SK-N-SH (cell line): Measurements from ENCODE around the gene CNTN4. TPM values are rescaled to one million over a fixed set of nuclear protein-coding genes. Genes with fewer than 3 reads are reported as not detected.

Experiments used
- CTCF ChIA-PET: fragments of 300-600, 350-600 bp; formaldehyde crosslinking; extraction: SDS; loops from one replicate; lab custom pipeline; 2021; lab: Yijun Ruan, JAX
- POLR2A ChIA-PET: fragments of 350-600 bp; sonication (Branson Sonifier 250); formaldehyde crosslinking; extraction: SDS; loops from one replicate; lab custom pipeline; 2020; ENCODE audit warnings: antibody characterized with exemption, inconsistent platforms; lab: Yijun Ruan, JAX
- DNase-seq: peaks from one replicate; pipeline ENCODE4 v3.0.0; 2012
- H2AFZ ChIP-seq: fragments of 200-600 bp; sonication (generic); 2 replicates; pipeline ENCODE4 v1.8.1; 2016; ENCODE audit warnings: antibody characterized with exemption, mild to moderate bottlenecking, low read depth
- H3F3A ChIP-seq: fragments of 200-600 bp; sonication (generic); replicated peaks from 2 replicates; pipeline ENCODE3; 2016; ENCODE audit warnings: antibody characterized with exemption, mild to moderate bottlenecking; ENCODE audit not compliant: insufficient read depth
- H3K27ac ChIP-seq, 2 experiments: fragments of 200-500 bp in 1 of 2; fragments of 200-600 bp in 1 of 2; sonication (Bioruptor generic) in 1 of 2; sonication (generic), shearing (Covaris generic) in 1 of 2; 2 replicates each; pipeline versions ENCODE4 v1.5.1 to v1.6.1; 2014 to 2016; ENCODE audit warnings: low read depth in 2 of 2, inconsistent platforms in 1 of 2, low read length in 1 of 2, mild to moderate bottlenecking in 1 of 2, mixed read lengths in 1 of 2
- H3K27me3 ChIP-seq: fragments of 200-600 bp; sonication (generic), shearing (Covaris generic); 2 replicates; pipeline ENCODE4 v1.6.1; 2016; ENCODE audit warnings: mixed run types; ENCODE audit not compliant: insufficient read depth
- H3K36me3 ChIP-seq, 2 experiments: fragments of 200-500 bp in 1 of 2; fragments of 200-600 bp in 1 of 2; sonication (Bioruptor generic) in 1 of 2; sonication (generic) in 1 of 2; replicated peaks in 1 of 2; 2 replicates each; pipeline versions ENCODE3 to v1.5.1; 2014 to 2016; ENCODE audit warnings: low read length in 1 of 2, mild to moderate bottlenecking in 1 of 2; ENCODE audit not compliant: insufficient read depth in 2 of 2, control insufficient read depth in 1 of 2
- H3K4me1 ChIP-seq, 2 experiments: fragments of 200-500 bp in 1 of 2; fragments of 200-600 bp in 1 of 2; sonication (Bioruptor generic) in 1 of 2; sonication (generic), shearing (Covaris generic) in 1 of 2; 2 replicates each; pipeline versions ENCODE4 v1.5.1 to v1.6.1; 2014 to 2016; ENCODE audit warnings: low read depth in 1 of 2, low read length in 1 of 2, mixed run types in 1 of 2; ENCODE audit not compliant: insufficient read depth in 2 of 2, control insufficient read depth in 1 of 2
- H3K4me2 ChIP-seq: fragments of 200-600 bp; sonication (generic), shearing (Covaris generic); 2 replicates; pipeline ENCODE4 v1.6.1; 2017; ENCODE audit warnings: mixed run types
- H3K4me3 ChIP-seq, 2 experiments: fragments of 200-500 bp in 1 of 2; fragments of 200-600 bp in 1 of 2; sonication (Bioruptor generic) in 1 of 2; sonication (generic), shearing (Covaris generic) in 1 of 2; 2 replicates each; pipeline versions ENCODE4 v1.5.1 to v1.8.1; 2014 to 2016; ENCODE audit warnings: low read depth in 2 of 2, inconsistent platforms in 1 of 2, low read length in 1 of 2, mild to moderate bottlenecking in 1 of 2, mixed read lengths in 1 of 2, moderate library complexity in 1 of 2
- H3K79me2 ChIP-seq: fragments of 200-600 bp; sonication (generic); 2 replicates; pipeline ENCODE4 v1.8.1; 2017; ENCODE audit warnings: mild to moderate bottlenecking; ENCODE audit not compliant: insufficient read depth
- H3K9ac ChIP-seq: fragments of 200-600 bp; sonication (generic); 2 replicates; pipeline ENCODE4 v1.6.1; 2017; ENCODE audit warnings: mixed run types
- H3K9me2 ChIP-seq: fragments of 200-600 bp; sonication (generic); 2 replicates; pipeline ENCODE4 v1.6.1; 2017; ENCODE audit warnings: mixed run types
- H3K9me3 ChIP-seq: fragments of 200-600 bp; sonication (generic); 2 replicates; pipeline ENCODE4 v1.6.1; 2017; ENCODE audit warnings: mixed run types, mild to moderate bottlenecking, moderate library complexity
- H4K20me1 ChIP-seq: fragments of 200-600 bp; sonication (generic); 2 replicates; pipeline ENCODE4 v1.6.1; 2017; ENCODE audit warnings: mild to moderate bottlenecking, mixed run types; ENCODE audit not compliant: insufficient read depth
- ELF1 ChIP-seq: IDR thresholded peaks from 2 replicates; pipeline ENCODE4 v1.4.0; 2012
- EP300 ChIP-seq, 2 experiments: IDR thresholded peaks; 2 replicates each; pipeline versions ENCODE4 v1.4.0 to v1.6.1; 2012; ENCODE audit warnings: borderline replicate concordance in 1 of 2, low read depth in 1 of 2, low read length in 1 of 2
- EZH2phosphoT487 ChIP-seq: fragments of 200-600 bp; sonication (generic); IDR thresholded peaks from 2 replicates; pipeline ENCODE4 v1.6.1; 2017; ENCODE audit warnings: low read depth, mixed run types, mild to moderate bottlenecking, antibody characterized with exemption, moderate library complexity, borderline replicate concordance
- FOXJ3 ChIP-seq: sonication (generic); formaldehyde crosslinking; IDR thresholded peaks from 2 replicates; pipeline ENCODE4 v1.5.1; 2020; ENCODE audit warnings: mild to moderate bottlenecking, missing genetic modification reagents
- GABPA ChIP-seq: IDR thresholded peaks from 2 replicates; pipeline ENCODE4 v1.4.0; 2012; ENCODE audit warnings: low read depth, mild to moderate bottlenecking
- GATA2 ChIP-seq: sonication (generic); formaldehyde crosslinking; IDR thresholded peaks from 2 replicates; pipeline ENCODE4 v1.5.0; 2020; ENCODE audit warnings: mild to moderate bottlenecking, missing genetic modification reagents
- NFIC ChIP-seq: IDR thresholded peaks from 2 replicates; pipeline ENCODE4 v1.4.0; 2012; ENCODE audit warnings: borderline replicate concordance
- RAD21 ChIP-seq: IDR thresholded peaks from 2 replicates; pipeline ENCODE4 v1.6.1; 2012; ENCODE audit warnings: mild to moderate bottlenecking, low read length
- RXRA ChIP-seq: IDR thresholded peaks from 2 replicates; pipeline ENCODE4 v1.4.0; 2012; ENCODE audit warnings: low read depth, mild to moderate bottlenecking, borderline replicate concordance
- SMC3 ChIP-seq: IDR thresholded peaks from 2 replicates; pipeline ENCODE4 v1.6.1; 2012; ENCODE audit warnings: low read depth, low read length, improper control_type of control experiment
- TCF12 ChIP-seq: IDR thresholded peaks from 2 replicates; pipeline ENCODE4 v1.4.0; 2012
- TEAD4 ChIP-seq: IDR thresholded peaks from 2 replicates; pipeline ENCODE4 v1.4.0; 2012; ENCODE audit warnings: mild to moderate bottlenecking, borderline replicate concordance; ENCODE audit not compliant: insufficient read depth
- WGBS: methylation state at CpG from one replicate; pipeline ENCODE4 v1.1.6; 2017; ENCODE audit warnings: low lambda C conversion rate; 5-methylcytosine and 5-hydroxymethylcytosine counted together
- polyA plus RNA-seq, 3 experiments: library from polyadenylated mRNA; depleted of rRNA; stranded (reverse); fragments of >200 nt; gene quantifications; 2 replicates each; pipeline ENCODE4 v1.2.3, GENCODE V29; 2012
- TF ChIP-seq, protein P1 (sequence below): IDR thresholded peaks from 2 replicates; pipeline ENCODE4 v1.6.1; 2012; ENCODE audit warnings: mild to moderate bottlenecking, low read depth, low read length, moderate library complexity
- TF ChIP-seq, protein P2 (sequence below): IDR thresholded peaks from 2 replicates; pipeline ENCODE4 v1.4.0; 2012; ENCODE audit warnings: low read depth
- TF ChIP-seq, protein P3 (sequence below): fragments of 150-350 bp; IDR thresholded peaks from 2 replicates; pipeline ENCODE4 v1.6.1; 2017; ENCODE audit warnings: antibody characterized with exemption, low read length, low read depth, borderline replicate concordance
- TF ChIP-seq, protein P4 (sequence below): IDR thresholded peaks from 2 replicates; pipeline ENCODE4 v1.4.0; 2012; ENCODE audit warnings: low read depth, borderline replicate concordance

The CNTN4 gene
- polyA plus RNA-seq, 1 of the 3 experiments (the other 2 are of a cell fraction): 0.12 TPM

DNA sequence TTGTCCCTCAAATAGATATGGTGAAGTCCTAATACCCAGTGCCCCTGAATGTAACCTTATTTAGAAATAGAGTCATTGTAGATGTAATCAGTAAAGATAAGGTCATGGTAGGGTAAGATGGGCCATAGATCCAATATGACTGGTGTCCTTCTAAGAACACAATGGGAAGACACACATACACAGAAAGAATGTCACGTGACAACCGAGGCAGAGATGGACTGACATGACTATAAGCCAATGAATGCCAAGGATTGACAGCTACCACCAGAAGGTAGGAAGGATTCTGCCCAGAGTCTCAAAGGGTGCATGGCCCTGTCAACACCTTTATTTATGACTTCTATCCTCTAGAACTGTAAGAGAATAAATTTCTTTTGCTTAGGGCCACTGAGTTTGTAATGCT, 780.4 kb downstream of the CNTN4 start:
- Histone ChIP-seq H2AFZ (no peak overlapping the region), H3F3A (no peaks in the 10 kb centered on the region), H3K27ac (no peak overlapping the region), H3K36me3 (no peaks in the 10 kb centered on the region), H3K9me2 (no peaks in the 10 kb centered on the region), H3K4me3 (no peak overlapping the region), H3K9me3 (no peaks in the 10 kb centered on the region), H3K27me3 (no peaks in the 10 kb centered on the region), H3K4me1 (no peaks in the 10 kb centered on the region), H3K4me2 (no peak overlapping the region), H4K20me1 (no peaks in the 10 kb centered on the region), H3K79me2 (no peaks in the 10 kb centered on the region), H3K9ac (no peak overlapping the region)
- POLR2A ChIA-PET: no interaction called here
- no peak for TF ChIP-seq SMC3
- no peak for TF ChIP-seq ELF1
- TF ChIP-seq, protein P1, sequence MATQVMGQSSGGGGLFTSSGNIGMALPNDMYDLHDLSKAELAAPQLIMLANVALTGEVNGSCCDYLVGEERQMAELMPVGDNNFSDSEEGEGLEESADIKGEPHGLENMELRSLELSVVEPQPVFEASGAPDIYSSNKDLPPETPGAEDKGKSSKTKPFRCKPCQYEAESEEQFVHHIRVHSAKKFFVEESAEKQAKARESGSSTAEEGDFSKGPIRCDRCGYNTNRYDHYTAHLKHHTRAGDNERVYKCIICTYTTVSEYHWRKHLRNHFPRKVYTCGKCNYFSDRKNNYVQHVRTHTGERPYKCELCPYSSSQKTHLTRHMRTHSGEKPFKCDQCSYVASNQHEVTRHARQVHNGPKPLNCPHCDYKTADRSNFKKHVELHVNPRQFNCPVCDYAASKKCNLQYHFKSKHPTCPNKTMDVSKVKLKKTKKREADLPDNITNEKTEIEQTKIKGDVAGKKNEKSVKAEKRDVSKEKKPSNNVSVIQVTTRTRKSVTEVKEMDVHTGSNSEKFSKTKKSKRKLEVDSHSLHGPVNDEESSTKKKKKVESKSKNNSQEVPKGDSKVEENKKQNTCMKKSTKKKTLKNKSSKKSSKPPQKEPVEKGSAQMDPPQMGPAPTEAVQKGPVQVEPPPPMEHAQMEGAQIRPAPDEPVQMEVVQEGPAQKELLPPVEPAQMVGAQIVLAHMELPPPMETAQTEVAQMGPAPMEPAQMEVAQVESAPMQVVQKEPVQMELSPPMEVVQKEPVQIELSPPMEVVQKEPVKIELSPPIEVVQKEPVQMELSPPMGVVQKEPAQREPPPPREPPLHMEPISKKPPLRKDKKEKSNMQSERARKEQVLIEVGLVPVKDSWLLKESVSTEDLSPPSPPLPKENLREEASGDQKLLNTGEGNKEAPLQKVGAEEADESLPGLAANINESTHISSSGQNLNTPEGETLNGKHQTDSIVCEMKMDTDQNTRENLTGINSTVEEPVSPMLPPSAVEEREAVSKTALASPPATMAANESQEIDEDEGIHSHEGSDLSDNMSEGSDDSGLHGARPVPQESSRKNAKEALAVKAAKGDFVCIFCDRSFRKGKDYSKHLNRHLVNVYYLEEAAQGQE: no peak
- no peak for TF ChIP-seq EP300 (IDR thresholded peaks at IDR 0.05; ENCODE audit: borderline replicate concordance in 1 of 2, low read depth in 1 of 2, low read length in 1 of 2)
- TF ChIP-seq EZH2phosphoT487: no peak
- TF ChIP-seq RAD21: no peak
- TF ChIP-seq RXRA: no peak
- TF ChIP-seq TCF12: no peak
- TF ChIP-seq FOXJ3 (CRISPR knock-in tag): no peak
- TF ChIP-seq, protein P2, sequence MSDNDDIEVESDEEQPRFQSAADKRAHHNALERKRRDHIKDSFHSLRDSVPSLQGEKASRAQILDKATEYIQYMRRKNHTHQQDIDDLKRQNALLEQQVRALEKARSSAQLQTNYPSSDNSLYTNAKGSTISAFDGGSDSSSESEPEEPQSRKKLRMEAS: no peak
- no peak for TF ChIP-seq NFIC
- TF ChIP-seq TEAD4: no peak
- no peak for TF ChIP-seq GABPA
- TF ChIP-seq, protein P3, sequence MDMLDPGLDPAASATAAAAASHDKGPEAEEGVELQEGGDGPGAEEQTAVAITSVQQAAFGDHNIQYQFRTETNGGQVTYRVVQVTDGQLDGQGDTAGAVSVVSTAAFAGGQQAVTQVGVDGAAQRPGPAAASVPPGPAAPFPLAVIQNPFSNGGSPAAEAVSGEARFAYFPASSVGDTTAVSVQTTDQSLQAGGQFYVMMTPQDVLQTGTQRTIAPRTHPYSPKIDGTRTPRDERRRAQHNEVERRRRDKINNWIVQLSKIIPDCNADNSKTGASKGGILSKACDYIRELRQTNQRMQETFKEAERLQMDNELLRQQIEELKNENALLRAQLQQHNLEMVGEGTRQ: no peak
- TF ChIP-seq GATA2 (CRISPR knock-in tag): no peak
- CTCF ChIA-PET: no interaction called here
- DNase-seq: no peak
- WGBS: 28% methylated on average over 2 of the region's 2 CpGs

DNA sequence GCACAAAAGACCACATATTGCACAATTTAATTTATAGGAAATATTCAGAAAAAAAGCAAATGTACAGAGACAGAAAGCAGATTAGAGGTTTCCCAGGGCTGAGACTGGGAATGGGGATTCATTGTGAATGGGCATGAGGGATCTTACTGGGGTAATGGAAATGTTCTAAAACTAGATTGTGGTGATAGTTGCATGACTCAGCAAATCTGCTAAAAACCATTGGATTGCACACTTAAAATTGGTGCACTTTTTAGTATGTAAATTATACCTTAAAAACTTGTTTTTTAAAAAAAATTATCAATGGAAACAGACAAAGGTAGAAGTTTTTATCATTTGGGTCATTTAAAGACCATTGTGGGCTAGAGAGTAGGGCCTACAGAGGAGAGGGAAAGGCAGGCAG, 780.9 kb downstream of the CNTN4 start:
- no peaks in the 10 kb centered on the region for H3K9me3 ChIP-seq
- H3K9me2 ChIP-seq: no peaks in the 10 kb centered on the region
- no peaks in the 10 kb centered on the region for H4K20me1 ChIP-seq
- H3K4me1 ChIP-seq: no peaks in the 10 kb centered on the region
- H3K27ac ChIP-seq: no peak overlapping the region
- H3K79me2 ChIP-seq: no peaks in the 10 kb centered on the region
- H3F3A ChIP-seq: no peaks in the 10 kb centered on the region
- DNase-seq: no peak
- ChIA-PET POLR2A (no interaction called here), CTCF (no interaction called here)
- no peak overlapping the region for H3K4me3 ChIP-seq
- H3K4me2 ChIP-seq: no peak overlapping the region
- no peaks in the 10 kb centered on the region for H3K36me3 ChIP-seq
- H3K9ac ChIP-seq: no peak overlapping the region
- no peaks in the 10 kb centered on the region for H3K27me3 ChIP-seq
- TF ChIP-seq, protein P4, sequence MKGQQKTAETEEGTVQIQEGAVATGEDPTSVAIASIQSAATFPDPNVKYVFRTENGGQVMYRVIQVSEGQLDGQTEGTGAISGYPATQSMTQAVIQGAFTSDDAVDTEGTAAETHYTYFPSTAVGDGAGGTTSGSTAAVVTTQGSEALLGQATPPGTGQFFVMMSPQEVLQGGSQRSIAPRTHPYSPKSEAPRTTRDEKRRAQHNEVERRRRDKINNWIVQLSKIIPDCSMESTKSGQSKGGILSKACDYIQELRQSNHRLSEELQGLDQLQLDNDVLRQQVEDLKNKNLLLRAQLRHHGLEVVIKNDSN: no peak
- TF ChIP-seq, protein P1: no peak
- TF ChIP-seq, protein P2: no peak
- no peak overlapping the region for H2AFZ ChIP-seq
